Loucy (cell line): ENCODE data around the gene PGBD5.

ENCODE experiments used
- H2AFZ ChIP-seq: fragments of 200-600 bp; sonication (generic); 2 replicates; pipeline ENCODE4 v1.6.0; 2016; ENCODE audit warnings: antibody characterized with exemption, mild to moderate bottlenecking, low read length, moderate library complexity
- H3F3A ChIP-seq: fragments of 200-600 bp; 2 replicates; pipeline ENCODE4 v1.6.0; 2016; ENCODE audit warnings: antibody characterized with exemption, low read depth, mild to moderate bottlenecking
- H3K27me3 ChIP-seq: fragments of 200-600 bp; sonication (generic); 2 replicates; pipeline ENCODE4 v1.6.1; 2014; ENCODE audit warnings: low read length, mild to moderate bottlenecking; ENCODE audit not compliant: insufficient read depth, poor library complexity, severe bottlenecking
- H3K36me3 ChIP-seq: fragments of 200-600 bp; sonication (generic); 2 replicates; pipeline ENCODE4 v1.6.1; 2016; ENCODE audit warnings: low read length; ENCODE audit not compliant: insufficient read depth
- H3K4me1 ChIP-seq: fragments of 200-600 bp; sonication (generic); 2 replicates; pipeline ENCODE4 v1.5.1; 2014; ENCODE audit warnings: low read length, mild to moderate bottlenecking; ENCODE audit not compliant: insufficient read depth, poor library complexity, severe bottlenecking
- H3K4me2 ChIP-seq: fragments of 200-600 bp; sonication (generic); 2 replicates; pipeline ENCODE4 v1.6.0; 2014; ENCODE audit warnings: antibody characterized with exemption, low read length, low read depth, mild to moderate bottlenecking; ENCODE audit not compliant: poor library complexity, severe bottlenecking
- H3K4me3 ChIP-seq: fragments of 200-600 bp; sonication (generic); 2 replicates; pipeline ENCODE4 v1.5.1; 2014; ENCODE audit warnings: low read length, mild to moderate bottlenecking, mixed read lengths; ENCODE audit not compliant: poor library complexity, severe bottlenecking
- H3K79me2 ChIP-seq: fragments of 200-600 bp; sonication (generic); 2 replicates; pipeline ENCODE4 v1.6.1; 2014; ENCODE audit warnings: low read length; ENCODE audit not compliant: insufficient read depth
- H3K9ac ChIP-seq: fragments of 200-600 bp; sonication (generic); 2 replicates; pipeline ENCODE4 v1.6.0; 2014; ENCODE audit warnings: mild to moderate bottlenecking, low read depth, low read length, moderate library complexity; ENCODE audit not compliant: poor library complexity, severe bottlenecking
- H3K9me2 ChIP-seq: fragments of 200-600 bp; sonication (generic); replicated peaks from 2 replicates; pipeline ENCODE4 v1.6.1; 2016; ENCODE audit warnings: low read depth, low read length, mixed read lengths
- H3K9me3 ChIP-seq: fragments of 200-600 bp; sonication (generic); 2 replicates; pipeline ENCODE4 v1.6.1; 2014; ENCODE audit warnings: mild to moderate bottlenecking, antibody characterized with exemption, low read length, low read depth; ENCODE audit not compliant: insufficient read depth
- H4K20me1 ChIP-seq: fragments of 200-600 bp; sonication (generic); 2 replicates; pipeline ENCODE4 v1.6.0; 2014; ENCODE audit warnings: antibody characterized with exemption, low read length, mild to moderate bottlenecking; ENCODE audit not compliant: insufficient read depth, poor library complexity, severe bottlenecking
- CTCF ChIP-seq: fragments of 200-600 bp; sonication (generic); conservative IDR thresholded peaks from 2 replicates; pipeline ENCODE4 v1.5.1; 2014; ENCODE audit warnings: mild to moderate bottlenecking, antibody characterized with exemption, low read length
- EZH2phosphoT487 ChIP-seq: fragments of 200-600 bp; IDR thresholded peaks from 2 replicates; pipeline ENCODE4 v1.6.1; 2018; ENCODE audit warnings: antibody characterized with exemption, mild to moderate bottlenecking, moderate library complexity, borderline replicate concordance

The PGBD5 gene

DNA sequence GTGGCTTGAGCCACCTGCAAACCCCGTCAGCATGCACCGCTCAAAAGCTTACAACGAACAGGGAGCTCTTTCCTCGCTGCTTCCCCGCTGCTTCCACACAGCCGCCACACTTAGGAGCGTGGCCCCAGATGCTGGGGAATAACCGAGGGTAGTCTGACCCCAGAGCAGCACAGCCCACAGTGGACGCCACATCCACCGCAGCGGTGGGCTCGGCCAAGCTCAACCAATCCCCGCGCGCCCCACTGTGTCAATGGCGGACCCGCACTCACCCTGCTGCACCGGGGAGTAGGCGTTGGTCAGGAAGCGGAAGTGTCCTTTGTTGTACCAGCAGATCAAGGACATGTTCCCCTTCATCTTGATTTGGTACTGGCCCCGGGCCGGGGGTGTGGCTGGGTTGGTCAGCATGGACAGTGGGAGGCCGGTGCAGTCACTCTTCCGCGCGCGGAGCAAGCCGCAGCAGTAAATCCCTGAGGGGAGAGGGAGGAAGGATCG lies 93.5 kb downstream of the PGBD5 start:
- H3K4me3 ChIP-seq, result no peak overlapping the region
- H3K36me3 ChIP-seq, result no peaks in the 10 kb centered on the region
- no peaks in the 10 kb centered on the region for H3K9me2 ChIP-seq
- TF ChIP-seq EZH2phosphoT487 (no peak), CTCF (no peak)
- H3K79me2 ChIP-seq, result no peaks in the 10 kb centered on the region
- no peaks in the 10 kb centered on the region for H3F3A ChIP-seq
- H3K4me1 ChIP-seq, result no peaks in the 10 kb centered on the region
- H3K9me3 ChIP-seq, result no peaks in the 10 kb centered on the region
- no peak overlapping the region for H3K4me2 ChIP-seq
- H3K27me3 ChIP-seq, result no peaks in the 10 kb centered on the region
- no peak overlapping the region for H3K9ac ChIP-seq
- H4K20me1 ChIP-seq, result no peaks in the 10 kb centered on the region
- H2AFZ ChIP-seq, result no peak overlapping the region

GRCh38 chr1:230332061-230332460 lies 94.1 kb downstream of the PGBD5 start:
- Histone ChIP-seq H3K4me2 (no peak overlapping the region), H3K9me3 (no peaks in the 10 kb centered on the region), H3F3A (no peaks in the 10 kb centered on the region), H3K4me3 (no peak overlapping the region), H3K27me3 (no peaks in the 10 kb centered on the region), H3K9ac (no peak overlapping the region), H3K79me2 (no peaks in the 10 kb centered on the region), H3K36me3 (no peaks in the 10 kb centered on the region), H4K20me1 (no peaks in the 10 kb centered on the region), H3K9me2 (no peaks in the 10 kb centered on the region), H3K4me1 (no peaks in the 10 kb centered on the region), H2AFZ (no peak overlapping the region)
- TF ChIP-seq CTCF (no peak), EZH2phosphoT487 (no peak)

DNA sequence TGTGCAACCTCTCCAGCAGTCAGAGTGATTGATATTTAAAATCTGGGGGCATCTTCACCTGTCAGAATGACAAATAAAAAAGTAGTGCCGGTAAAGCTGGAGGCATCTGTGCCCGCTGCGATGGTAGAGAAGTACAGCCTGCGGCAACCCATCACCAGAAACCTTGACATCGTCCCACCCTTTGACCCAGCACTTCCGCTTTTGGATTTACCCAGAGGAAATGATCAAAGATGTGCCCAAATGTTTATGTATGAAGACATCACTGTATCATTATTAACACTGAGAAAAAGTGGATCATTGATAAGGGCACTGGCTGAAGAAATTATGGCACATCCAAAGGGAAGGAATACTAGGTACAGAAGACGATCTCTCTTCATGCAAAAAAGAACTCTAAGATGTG lies 96.0 kb downstream of the PGBD5 start:
- Histone ChIP-seq H3K4me2 (no peak overlapping the region), H3K4me1 (no peaks in the 10 kb centered on the region)

More for the DNA sequence above, 96.0 kb downstream of the PGBD5 start:
- H3K9me3 ChIP-seq, result no peaks in the 10 kb centered on the region
- H3K4me3 ChIP-seq, result no peak overlapping the region
- no peak overlapping the region for H3K9ac ChIP-seq
- H3K79me2 ChIP-seq, result no peaks in the 10 kb centered on the region
- H3K27me3 ChIP-seq, result no peaks in the 10 kb centered on the region
- H3K9me2 ChIP-seq, result no peaks in the 10 kb centered on the region
- H2AFZ ChIP-seq, result no peak overlapping the region
- TF ChIP-seq CTCF, result no peak
- no peak for TF ChIP-seq EZH2phosphoT487
- no peaks in the 10 kb centered on the region for H4K20me1 ChIP-seq
- H3F3A ChIP-seq, result no peaks in the 10 kb centered on the region
- H3K36me3 ChIP-seq, result no peaks in the 10 kb centered on the region
